ENCODE measurements around the gene LEFTY2. TPM values are rescaled to one million over a fixed set of nuclear protein-coding genes. Genes with fewer than 3 reads are reported as not detected.
"Not testable (repeated sequence)": the region's sequence is repeated elsewhere in the genome, so short reads cannot be mapped to it uniquely, and the experiment has no call there.

LEFTY2 gene
- total and polyA plus RNA-seq, 9 of the 15 experiments (the other 6 are each of a cell fraction or from before 2014, with no cell fraction given), result 0.04 to 0.14 TPM; not detected in 7

GRCh38 chr1:225936086-225936485 is 4.9 kb downstream of the LEFTY2 start:
- ATAC-seq; H3K27ac ChIP-seq (ENCODE audit: extremely low read depth, low read depth, low read length); H3K9me1 ChIP-seq (ENCODE audit: control insufficient read depth, insufficient read depth, low read length); intact Hi-C loops (cut with micrococcal nuclease); FAIRE-seq; CTCF ChIA-PET (ENCODE audit: low intra/inter-chr PET ratio); H3K27me3 ChIP-seq (ENCODE audit: control insufficient read depth in 2 of 2, insufficient read depth in 2 of 2, low read length in 2 of 2); H3K36me3 ChIP-seq (ENCODE audit: control insufficient read depth, insufficient read depth, low read length); in situ Hi-C loops (cut with MboI); H4K20me1 ChIP-seq (replicated peaks; ENCODE audit: control insufficient read depth, insufficient read depth, low read length); H3K4me2 ChIP-seq (ENCODE audit: insufficient read depth, low read length); H3K9me3 ChIP-seq (replicated peaks; ENCODE audit: control insufficient read depth, insufficient read depth, low read depth, low read length); DNase-seq (ENCODE audit: extremely low read depth in 1 of 4, low spot score in 3 of 4); H3K79me2 ChIP-seq (ENCODE audit: control insufficient read depth, insufficient read depth, low read length); H3K4me3 ChIP-seq; BruUV-seq (replicated peaks): not testable (repeated sequence)
- Histone ChIP-seq H3K4me1 (replicated peaks in 1 of 2; ENCODE audit: control insufficient read depth in 2 of 2, insufficient read depth in 2 of 2, low read length in 2 of 2) (peaks cover 11 to 21% of the 10 kb centered on the region in 2 experiments; a peak in 4 of 5 replicates), H3K9ac (ENCODE audit: insufficient read depth in 1 of 2, low read depth in 2 of 2, low read length in 2 of 2) (0 out of 4 replicates have a peak overlapping the region, but pooled peaks of 1 of the 2 experiments have one; percentile 16), H2AFZ (ENCODE audit: low read depth, low read length) (peak overlapping the region; percentile 70; the same call in 1 of the 2 replicates)
- POLR2A ChIA-PET, result interaction anchor here (0.8 to 1.5 kb wide), 4 partner anchors 8 to 11 kb away, joined by 3 to 10 read pairs (median 4); no protein-coding TSS in a partner anchor
- 75% methylated on average over 8 of the region's 8 CpGs for WGBS (ENCODE audit: insufficient coverage, low coverage, missing lambda C conversion rate)

DNA sequence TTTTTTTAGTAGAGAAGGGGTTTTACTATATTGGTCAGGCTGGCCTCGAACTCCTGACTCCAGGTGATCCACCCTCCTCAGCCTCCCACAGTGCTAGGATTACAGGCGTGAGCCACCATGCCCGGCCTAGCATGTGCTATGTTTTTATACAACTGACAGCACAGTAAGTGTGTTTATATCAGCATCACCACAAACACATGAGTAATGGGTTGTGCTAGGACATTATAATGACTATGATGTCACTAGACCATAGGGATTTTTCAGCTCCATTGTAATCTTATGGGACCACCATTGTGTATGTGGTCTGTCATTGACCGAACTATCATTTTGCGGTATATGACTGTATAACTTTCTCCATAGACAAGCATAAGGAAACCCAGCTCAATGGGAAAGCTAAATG is 6.3 kb downstream of the LEFTY2 start:
- TF ChIP-seq ZNF695 (CRISPR knock-in tag; IDR thresholded peaks at IDR 0.05), result no peak
- no peak for TF ChIP-seq ELF4 (CRISPR knock-in tag; IDR thresholded peaks at IDR 0.05)
- TF ChIP-seq ZNF75A (CRISPR knock-in tag; IDR thresholded peaks at IDR 0.05), result no peak
- peak; percentile 35; the same call in 1 of the 2 replicates for TF ChIP-seq ATF3 (IDR thresholded peaks at IDR 0.05)
- no peak for TF ChIP-seq ATF3 (CRISPR knock-in tag; conservative IDR thresholded peaks at IDR 0.05)
- no peak for TF ChIP-seq TFAM (CRISPR knock-in tag; conservative IDR thresholded peaks at IDR 0.05)
- TF ChIP-seq ELF2 (CRISPR knock-in tag; IDR thresholded peaks at IDR 0.05), result no peak
- TF ChIP-seq ZFP30 (CRISPR knock-in tag; IDR thresholded peaks at IDR 0.05; ENCODE audit: borderline replicate concordance), result no peak
- POLR2A ChIA-PET, result interaction anchor here (0.6 to 1.3 kb wide), 3 partner anchors 8 to 55 kb away, joined by 3 to 4 read pairs (median 3); no protein-coding TSS in a partner anchor
- no peak for ATAC-seq
- H3K4me1 ChIP-seq (replicated peaks in 1 of 2; ENCODE audit: control insufficient read depth in 2 of 2, insufficient read depth in 2 of 2, low read length in 2 of 2), result peaks cover 17 to 20% of the 10 kb centered on the region in 2 experiments
- no peaks in the 10 kb centered on the region for H3K9me1 ChIP-seq (ENCODE audit: control insufficient read depth, insufficient read depth, low read length)
- H3K27ac ChIP-seq (ENCODE audit: extremely low read depth, low read depth, low read length), result no peak overlapping the region; the same call in 2 of the 3 replicates
- H3K4me2 ChIP-seq (ENCODE audit: insufficient read depth, low read length), result no peak overlapping the region
- in situ Hi-C loops (cut with MboI) (no loop called here), intact Hi-C loops (cut with micrococcal nuclease) (no loop called here)
- no peaks in the 10 kb centered on the region for H3K9me3 ChIP-seq (replicated peaks; ENCODE audit: control insufficient read depth, insufficient read depth, low read depth, low read length)
- H3K79me2 ChIP-seq (ENCODE audit: control insufficient read depth, insufficient read depth, low read length), result no peaks in the 10 kb centered on the region
- no peak overlapping the region for H3K4me3 ChIP-seq
- WGBS (ENCODE audit: insufficient coverage, low coverage, missing lambda C conversion rate), result 84% methylated on average over 5 of the region's 5 CpGs
- no peak for FAIRE-seq
- no peaks in the 10 kb centered on the region for H4K20me1 ChIP-seq (replicated peaks; ENCODE audit: control insufficient read depth, insufficient read depth, low read length)
- no peak overlapping the region for H3K9ac ChIP-seq (ENCODE audit: insufficient read depth in 1 of 2, low read depth in 2 of 2, low read length in 2 of 2)
- 0 out of 2 replicates have a peak overlapping the region, but pooled peaks have one; percentile 0 for H2AFZ ChIP-seq (ENCODE audit: low read depth, low read length)
- no peaks in the 10 kb centered on the region for H3K36me3 ChIP-seq (ENCODE audit: control insufficient read depth, insufficient read depth, low read length)
- CTCF ChIA-PET (ENCODE audit: low intra/inter-chr PET ratio), result no interaction called here
- H3K27me3 ChIP-seq (ENCODE audit: control insufficient read depth in 2 of 2, insufficient read depth in 2 of 2, low read length in 2 of 2), result no peaks in the 10 kb centered on the region
- BruUV-seq (replicated peaks), result no TSS peak
- no peak for DNase-seq (ENCODE audit: extremely low read depth in 1 of 4, low spot score in 3 of 4)
